ENCODE data around the gene IL5RA.

The IL5RA gene

DNA sequence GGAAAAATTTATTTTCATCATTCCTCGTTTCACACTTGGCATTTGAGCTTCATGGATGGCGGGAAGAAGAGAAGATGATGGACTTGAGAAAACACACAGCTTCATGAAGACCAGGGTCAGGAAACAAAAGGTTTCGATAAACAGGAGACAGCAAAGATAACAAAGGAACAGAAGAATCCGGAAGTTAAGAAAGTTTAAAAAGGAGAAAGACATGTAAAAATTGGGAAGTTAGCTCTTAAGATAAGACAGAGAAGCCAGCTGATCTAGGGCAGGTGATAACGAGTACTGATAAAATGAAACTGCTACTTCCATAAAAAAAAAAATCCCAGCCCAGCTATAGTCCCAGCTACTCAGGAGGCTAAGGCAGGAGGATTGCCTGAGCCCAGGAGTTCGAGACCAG lies 23.9 kb downstream of the IL5RA start:
- H3K4me2 ChIP-seq (ENCODE audit: insufficient read depth, low read length): no peak overlapping the region
- no peaks in the 10 kb centered on the region for H3K9me3 ChIP-seq (ENCODE audit: insufficient read depth, low read length, severe bottlenecking)
- no peaks in the 10 kb centered on the region for H3K79me2 ChIP-seq (ENCODE audit: insufficient read depth, low read length)
- ATAC-seq (ENCODE audit: insufficient read depth, low read depth) (no peak), DNase-seq (no peak)
- no peaks in the 10 kb centered on the region for H3K4me1 ChIP-seq (ENCODE audit: insufficient read depth, low read length)
- H2AFZ ChIP-seq (ENCODE audit: low read depth, low read length): no peak overlapping the region
- no peak overlapping the region for H3K4me3 ChIP-seq (ENCODE audit: low read depth in 1 of 2, low read length in 2 of 2)
- H4K20me1 ChIP-seq (ENCODE audit: insufficient read depth, low read length): no peaks in the 10 kb centered on the region
- no peaks in the 10 kb centered on the region for H3K36me3 ChIP-seq (ENCODE audit: insufficient read depth, low read length)
- no peaks in the 10 kb centered on the region for H3K27me3 ChIP-seq (ENCODE audit: insufficient read depth, low read length, poor library complexity)
- H3K27ac ChIP-seq (ENCODE audit: low read length): no peak overlapping the region
- no peak for TF ChIP-seq EZH2 (IDR thresholded peaks at IDR 0.05; ENCODE audit: borderline replicate concordance, low read depth, low read length, severe bottlenecking)
- TF ChIP-seq, protein P1, sequence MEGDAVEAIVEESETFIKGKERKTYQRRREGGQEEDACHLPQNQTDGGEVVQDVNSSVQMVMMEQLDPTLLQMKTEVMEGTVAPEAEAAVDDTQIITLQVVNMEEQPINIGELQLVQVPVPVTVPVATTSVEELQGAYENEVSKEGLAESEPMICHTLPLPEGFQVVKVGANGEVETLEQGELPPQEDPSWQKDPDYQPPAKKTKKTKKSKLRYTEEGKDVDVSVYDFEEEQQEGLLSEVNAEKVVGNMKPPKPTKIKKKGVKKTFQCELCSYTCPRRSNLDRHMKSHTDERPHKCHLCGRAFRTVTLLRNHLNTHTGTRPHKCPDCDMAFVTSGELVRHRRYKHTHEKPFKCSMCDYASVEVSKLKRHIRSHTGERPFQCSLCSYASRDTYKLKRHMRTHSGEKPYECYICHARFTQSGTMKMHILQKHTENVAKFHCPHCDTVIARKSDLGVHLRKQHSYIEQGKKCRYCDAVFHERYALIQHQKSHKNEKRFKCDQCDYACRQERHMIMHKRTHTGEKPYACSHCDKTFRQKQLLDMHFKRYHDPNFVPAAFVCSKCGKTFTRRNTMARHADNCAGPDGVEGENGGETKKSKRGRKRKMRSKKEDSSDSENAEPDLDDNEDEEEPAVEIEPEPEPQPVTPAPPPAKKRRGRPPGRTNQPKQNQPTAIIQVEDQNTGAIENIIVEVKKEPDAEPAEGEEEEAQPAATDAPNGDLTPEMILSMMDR (IDR thresholded peaks at IDR 0.05; ENCODE audit: borderline replicate concordance, extremely low read depth, low read length, poor library complexity, severe bottlenecking): no peak
- H3K9ac ChIP-seq (ENCODE audit: low read depth, low read length): no peak overlapping the region

DNA sequence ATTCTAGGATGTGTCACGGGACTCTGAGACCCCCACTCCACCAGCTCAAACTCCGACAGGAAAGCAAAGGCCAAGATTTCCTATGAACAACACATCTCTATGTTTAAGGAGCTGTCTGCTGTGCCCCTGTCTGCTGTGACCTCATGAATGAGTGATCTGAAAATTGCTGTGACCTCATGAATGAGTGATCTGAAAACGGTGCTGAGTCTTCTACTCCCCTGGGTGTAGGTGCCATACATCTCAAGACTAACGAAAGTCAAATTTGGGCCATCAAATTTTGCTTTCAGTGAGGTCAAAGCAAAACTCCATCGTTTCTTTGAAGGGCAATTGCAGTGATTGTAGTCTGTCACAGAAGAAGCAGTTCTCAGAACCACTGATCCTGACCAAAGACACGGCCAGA lies 24.4 kb downstream of the IL5RA start:
- Histone ChIP-seq H3K4me1 (ENCODE audit: insufficient read depth, low read length) (no peaks in the 10 kb centered on the region), H3K27ac (ENCODE audit: low read length) (no peak overlapping the region), H3K9me3 (ENCODE audit: insufficient read depth, low read length, severe bottlenecking) (no peaks in the 10 kb centered on the region), H3K27me3 (ENCODE audit: insufficient read depth, low read length, poor library complexity) (no peaks in the 10 kb centered on the region), H3K79me2 (ENCODE audit: insufficient read depth, low read length) (no peaks in the 10 kb centered on the region), H2AFZ (ENCODE audit: low read depth, low read length) (no peak overlapping the region), H3K4me3 (ENCODE audit: low read depth in 1 of 2, low read length in 2 of 2) (no peak overlapping the region), H3K4me2 (ENCODE audit: insufficient read depth, low read length) (no peak overlapping the region), H3K36me3 (ENCODE audit: insufficient read depth, low read length) (no peaks in the 10 kb centered on the region), H4K20me1 (ENCODE audit: insufficient read depth, low read length) (no peaks in the 10 kb centered on the region), H3K9ac (ENCODE audit: low read depth, low read length) (no peak overlapping the region)
- DNase-seq: no peak
- TF ChIP-seq, protein P1 (IDR thresholded peaks at IDR 0.05; ENCODE audit: borderline replicate concordance, extremely low read depth, low read length, poor library complexity, severe bottlenecking): no peak
- no peak for TF ChIP-seq EZH2 (IDR thresholded peaks at IDR 0.05; ENCODE audit: borderline replicate concordance, low read depth, low read length, severe bottlenecking)
- no peak for ATAC-seq (ENCODE audit: insufficient read depth, low read depth)

DNA sequence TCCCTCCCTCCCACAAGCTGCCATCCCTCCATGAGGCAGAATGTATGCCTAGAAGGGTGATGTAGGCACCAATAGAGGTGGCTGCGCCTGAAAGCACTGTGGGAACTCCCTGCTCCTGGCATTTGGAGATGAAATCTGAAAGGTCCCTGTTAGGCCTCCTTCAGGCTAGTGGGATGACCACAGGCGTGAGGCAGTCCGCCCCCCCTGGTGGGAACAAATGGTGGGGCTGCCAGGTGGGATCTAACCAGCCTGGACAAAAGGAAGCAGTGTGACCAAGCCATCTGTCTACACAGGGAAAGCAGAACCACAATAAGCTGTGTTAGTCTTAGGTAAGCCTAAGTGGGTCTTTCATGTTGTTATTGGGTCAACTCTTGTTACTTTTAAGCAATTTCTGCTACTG lies 25.3 kb downstream of the IL5RA start:
- Histone ChIP-seq H3K4me2 (ENCODE audit: insufficient read depth, low read length) (no peak overlapping the region), H3K4me1 (ENCODE audit: insufficient read depth, low read length) (no peaks in the 10 kb centered on the region), H3K79me2 (ENCODE audit: insufficient read depth, low read length) (no peaks in the 10 kb centered on the region), H4K20me1 (ENCODE audit: insufficient read depth, low read length) (no peaks in the 10 kb centered on the region), H3K9ac (ENCODE audit: low read depth, low read length) (no peak overlapping the region), H3K9me3 (ENCODE audit: insufficient read depth, low read length, severe bottlenecking) (no peaks in the 10 kb centered on the region), H3K4me3 (ENCODE audit: low read depth in 1 of 2, low read length in 2 of 2) (no peak overlapping the region), H2AFZ (ENCODE audit: low read depth, low read length) (no peak overlapping the region), H3K27me3 (ENCODE audit: insufficient read depth, low read length, poor library complexity) (no peaks in the 10 kb centered on the region), H3K27ac (ENCODE audit: low read length) (no peak overlapping the region), H3K36me3 (ENCODE audit: insufficient read depth, low read length) (no peaks in the 10 kb centered on the region)
- TF ChIP-seq, protein P1 (IDR thresholded peaks at IDR 0.05; ENCODE audit: borderline replicate concordance, extremely low read depth, low read length, poor library complexity, severe bottlenecking): no peak
- TF ChIP-seq EZH2 (IDR thresholded peaks at IDR 0.05; ENCODE audit: borderline replicate concordance, low read depth, low read length, severe bottlenecking): no peak
- ATAC-seq (ENCODE audit: insufficient read depth, low read depth) (no peak), DNase-seq (no peak)

All from DND-41 (cell line).